ENCODE data around the gene ZNF593OS.

The ZNF593OS gene

DNA sequence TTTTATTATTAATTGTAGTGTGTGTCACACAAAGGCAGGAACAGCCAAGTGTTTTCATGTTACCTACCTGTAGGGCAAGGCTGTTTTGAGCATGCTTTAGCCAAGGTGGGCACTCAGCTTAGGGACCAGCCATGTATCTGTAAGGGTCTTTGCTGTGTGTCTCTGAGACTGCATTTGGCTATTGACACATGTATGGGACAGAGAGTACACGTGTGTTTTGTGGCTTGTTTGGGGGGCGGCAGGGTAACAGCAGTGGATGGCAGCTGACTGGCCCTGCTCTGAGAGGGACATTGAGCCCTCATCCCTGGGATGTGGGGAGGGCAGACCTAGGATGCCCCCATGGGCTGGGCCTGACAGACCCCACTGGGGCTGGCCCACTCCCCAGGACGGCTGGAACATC lies 25.7 kb upstream of the ZNF593OS start:
- in situ Hi-C loops (cut with HindIII; ENCODE audit: low pct_unique_long_range_greater_than_20kb, low sequenced_read_pairs), result no loop called here
- no peak for TF ChIP-seq JUND (IDR thresholded peaks at IDR 0.05; ENCODE audit: low read depth)
- no peak for DNase-seq (ENCODE audit: low read depth in 1 of 2, low spot score in 1 of 2)

- DNase-seq (ENCODE audit: low read depth in 1 of 2, low spot score in 1 of 2), result no peak
- in situ Hi-C loops (cut with HindIII; ENCODE audit: low pct_unique_long_range_greater_than_20kb, low sequenced_read_pairs), result no loop called here
- no peak for TF ChIP-seq JUND (IDR thresholded peaks at IDR 0.05; ENCODE audit: low read depth)
Measured at GRCh38 chr1:26195805-26196204, 24.2 kb upstream of the ZNF593OS start.

DNA sequence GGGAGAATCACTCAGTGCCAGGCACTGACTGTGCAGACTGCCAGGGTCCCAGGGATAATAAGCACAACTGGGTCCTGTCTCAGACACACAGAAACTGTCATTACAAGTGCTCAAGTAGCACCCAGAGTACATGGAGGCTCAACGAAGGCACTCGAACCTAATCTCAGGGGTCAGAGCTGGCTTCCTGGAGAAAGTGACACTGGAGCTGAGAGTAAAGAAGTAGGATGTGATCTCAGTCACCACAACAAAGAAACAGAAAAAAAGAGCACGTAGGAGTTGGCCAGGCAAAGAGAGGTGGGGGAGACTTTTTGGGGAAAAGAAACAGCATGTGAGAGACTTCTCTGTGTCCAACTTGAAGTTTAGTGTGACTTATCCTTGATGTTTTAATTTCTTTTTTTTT lies 20.1 kb upstream of the ZNF593OS start:
- no peak for DNase-seq (ENCODE audit: low read depth in 1 of 2, low spot score in 1 of 2)
- TF ChIP-seq JUND (IDR thresholded peaks at IDR 0.05; ENCODE audit: low read depth), result no peak
- in situ Hi-C loops (cut with HindIII; ENCODE audit: low pct_unique_long_range_greater_than_20kb, low sequenced_read_pairs), result no loop called here

GRCh38 chr1:26190373-26190987 lies 18.8 kb upstream of the ZNF593OS start, which contains the start of gene CATSPER4:
TSS of gene CATSPER4 (plus strand) at chr1:26190602. CDS start at chr1:26190628, 26 bp downstream.
- no peak for TF ChIP-seq JUND (IDR thresholded peaks at IDR 0.05; ENCODE audit: low read depth)
- DNase-seq (ENCODE audit: low read depth in 1 of 2, low spot score in 1 of 2), result no peak

DNA sequence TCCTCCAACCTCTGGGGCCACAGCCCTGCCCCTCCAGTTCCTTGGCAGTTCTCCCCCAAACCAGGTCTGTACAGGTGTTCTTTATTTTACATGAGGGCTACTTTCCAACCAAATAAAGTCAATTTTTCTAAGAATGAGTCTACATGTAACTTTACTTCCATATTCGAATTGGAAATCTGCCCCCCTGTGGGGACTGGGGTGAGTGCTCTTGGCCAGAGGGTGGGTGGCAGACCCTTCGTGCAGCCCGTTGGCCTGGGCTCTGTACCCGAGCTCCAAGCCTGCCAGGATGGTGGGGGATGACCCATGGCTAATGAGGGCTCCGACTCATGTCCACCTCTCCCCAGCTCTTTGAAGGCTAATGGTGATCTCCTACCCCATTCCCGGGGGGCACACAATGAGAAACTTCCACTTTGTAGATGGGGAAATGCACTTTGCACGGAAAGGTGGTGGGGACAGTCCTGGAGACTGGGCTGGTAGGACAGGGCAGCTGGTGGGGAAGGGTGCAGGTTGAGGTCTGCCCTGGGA lies 18.2 kb upstream of the ZNF593OS start:
- DNase-seq (ENCODE audit: low read depth in 1 of 2, low spot score in 1 of 2), result no peak
- in situ Hi-C loops (cut with HindIII; ENCODE audit: low pct_unique_long_range_greater_than_20kb, low sequenced_read_pairs), result no loop called here
- TF ChIP-seq JUND (IDR thresholded peaks at IDR 0.05; ENCODE audit: low read depth), result no peak

More at GRCh38 chr1:26190373-26190987, 18.8 kb upstream of the ZNF593OS start, which contains the start of gene CATSPER4:
- in situ Hi-C loops (cut with HindIII; ENCODE audit: low pct_unique_long_range_greater_than_20kb, low sequenced_read_pairs), result no loop called here

GRCh38 chr1:26189331-26189730 lies 17.7 kb upstream of the ZNF593OS start:
- in situ Hi-C loops (cut with HindIII; ENCODE audit: low pct_unique_long_range_greater_than_20kb, low sequenced_read_pairs), result no loop called here
- DNase-seq (ENCODE audit: low read depth in 1 of 2, low spot score in 1 of 2), result no peak
- TF ChIP-seq JUND (IDR thresholded peaks at IDR 0.05; ENCODE audit: low read depth), result no peak

DNA sequence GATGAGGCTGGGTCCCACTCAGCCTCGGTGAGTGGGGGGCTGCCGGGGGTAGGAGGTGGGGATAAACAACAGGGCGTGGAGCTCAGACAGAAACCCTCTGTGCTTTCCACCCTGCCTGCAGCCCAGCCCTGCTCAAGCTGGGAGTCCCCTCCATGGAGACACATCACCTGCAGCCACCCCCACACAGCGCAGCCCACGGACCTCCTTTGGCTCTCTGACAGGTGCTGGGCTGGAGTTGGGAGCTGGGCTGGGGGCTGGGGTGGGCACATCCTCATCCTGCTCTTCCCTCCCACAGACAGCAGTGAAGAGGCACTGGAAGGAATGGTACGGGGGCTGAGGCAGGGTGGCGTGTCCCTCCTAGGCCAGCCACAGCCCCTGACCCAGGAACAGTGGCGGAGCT lies 16.8 kb upstream of the ZNF593OS start:
- no peak for TF ChIP-seq JUND (IDR thresholded peaks at IDR 0.05; ENCODE audit: low read depth)
- in situ Hi-C loops (cut with HindIII; ENCODE audit: low pct_unique_long_range_greater_than_20kb, low sequenced_read_pairs), result no loop called here
- DNase-seq (ENCODE audit: low read depth in 1 of 2, low spot score in 1 of 2), result no peak

- in situ Hi-C loops (cut with HindIII; ENCODE audit: low pct_unique_long_range_greater_than_20kb, low sequenced_read_pairs), result no loop called here
- TF ChIP-seq JUND (IDR thresholded peaks at IDR 0.05; ENCODE audit: low read depth), result no peak
- no peak for DNase-seq (ENCODE audit: low read depth in 1 of 2, low spot score in 1 of 2)
Measured at GRCh38 chr1:26187882-26188281, 16.2 kb upstream of the ZNF593OS start.

- no peak for TF ChIP-seq JUND (IDR thresholded peaks at IDR 0.05; ENCODE audit: low read depth)
Measured at GRCh38 chr1:26184883-26185282, 13.3 kb upstream of the ZNF593OS start.

GRCh38 chr1:26184086-26184485 lies 12.5 kb upstream of the ZNF593OS start:
- no peak for DNase-seq (ENCODE audit: low read depth in 1 of 2, low spot score in 1 of 2)
- no peak for TF ChIP-seq JUND (IDR thresholded peaks at IDR 0.05; ENCODE audit: low read depth)
- in situ Hi-C loops (cut with HindIII; ENCODE audit: low pct_unique_long_range_greater_than_20kb, low sequenced_read_pairs), result no loop called here

More at GRCh38 chr1:26184883-26185282, 13.3 kb upstream of the ZNF593OS start:
- in situ Hi-C loops (cut with HindIII; ENCODE audit: low pct_unique_long_range_greater_than_20kb, low sequenced_read_pairs), result no loop called here
- DNase-seq (ENCODE audit: low read depth in 1 of 2, low spot score in 1 of 2), result no peak

DNA sequence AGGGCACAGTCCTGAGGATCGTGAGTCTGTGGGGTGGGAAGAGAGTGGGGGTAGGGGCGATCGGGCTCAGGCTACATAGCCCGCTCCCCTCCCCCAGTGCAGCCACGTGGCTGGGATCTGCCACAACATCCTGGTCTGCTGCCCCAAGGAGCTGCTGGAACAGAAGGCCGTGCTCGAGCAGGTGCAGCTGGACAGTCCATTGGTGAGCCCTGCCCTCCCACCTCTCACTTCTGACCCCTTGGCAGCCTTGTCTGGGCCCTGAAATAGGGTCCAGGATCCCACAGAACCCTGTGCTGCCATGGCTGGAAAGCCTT lies 10.7 kb upstream of the ZNF593OS start:
- no peak for DNase-seq (ENCODE audit: low read depth in 1 of 2, low spot score in 1 of 2)
- TF ChIP-seq JUND (IDR thresholded peaks at IDR 0.05; ENCODE audit: low read depth), result no peak
- in situ Hi-C loops (cut with HindIII; ENCODE audit: low pct_unique_long_range_greater_than_20kb, low sequenced_read_pairs), result no loop called here

DNA sequence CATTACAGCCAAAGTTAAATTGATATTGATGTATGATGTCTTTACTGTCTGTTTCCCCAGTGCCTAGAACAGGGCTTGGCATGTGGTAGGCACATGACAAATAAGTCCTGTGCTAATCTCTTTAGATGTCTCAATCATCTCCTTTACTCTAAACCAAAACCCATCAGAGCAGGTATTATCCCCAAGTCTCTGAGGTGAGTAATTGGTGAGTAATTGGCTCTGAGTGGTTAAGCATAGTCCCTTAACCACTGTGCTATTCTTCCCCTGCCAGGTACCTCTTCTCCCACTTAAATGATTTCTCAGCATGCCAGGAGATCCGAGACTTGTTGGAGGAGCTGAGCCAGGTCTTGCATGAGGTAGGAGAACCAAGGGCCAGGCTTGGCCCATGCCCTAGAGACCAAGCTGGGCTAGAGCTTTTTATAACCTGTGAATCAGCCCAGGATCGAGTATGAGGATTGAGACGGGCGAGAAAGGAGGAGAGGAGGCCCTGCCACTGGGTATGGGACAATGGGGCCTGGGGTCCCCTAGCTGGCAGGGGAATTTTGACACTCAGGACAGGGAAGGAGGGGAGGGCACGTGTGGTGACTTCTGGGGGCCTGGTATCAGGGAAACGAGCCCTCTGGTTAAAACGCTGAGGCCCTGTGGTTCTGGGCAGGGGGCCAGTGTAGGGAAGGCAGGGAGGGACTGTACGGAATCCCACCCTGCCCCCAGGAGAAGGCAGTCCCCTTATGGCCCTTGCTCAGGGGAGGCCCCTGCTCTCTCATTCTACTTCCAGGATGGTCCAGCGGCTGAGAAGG lies 10.2 kb upstream of the ZNF593OS start:
- in situ Hi-C loops (cut with HindIII; ENCODE audit: low pct_unique_long_range_greater_than_20kb, low sequenced_read_pairs), result no loop called here
- DNase-seq (ENCODE audit: low read depth in 1 of 2, low spot score in 1 of 2), result no peak
- TF ChIP-seq JUND (IDR thresholded peaks at IDR 0.05; ENCODE audit: low read depth), result no peak

GRCh38 chr1:26180010-26180506 lies 8.4 kb upstream of the ZNF593OS start:
- no peak for DNase-seq (ENCODE audit: low read depth in 1 of 2, low spot score in 1 of 2)
- in situ Hi-C loops (cut with HindIII; ENCODE audit: low pct_unique_long_range_greater_than_20kb, low sequenced_read_pairs), result no loop called here
- TF ChIP-seq JUND (IDR thresholded peaks at IDR 0.05; ENCODE audit: low read depth), result no peak

Data from T47D (cell line).